A673 (cell line): Measurements from ENCODE around the gene SPATS2. TPM values are rescaled to one million over a fixed set of nuclear protein-coding genes. Genes with fewer than 3 reads are reported as not detected.

Experiments
- BruUV-seq: library from RNA; stranded (reverse); fragments of 400-500 nt; replicated peaks from 2 replicates; lab custom pipeline; 2021; lab: Mats Ljungman, UMichigan
- CTCF ChIA-PET: fragments of 300-600 bp; sonication (Branson Sonifier 250); formaldehyde crosslinking; loops from one replicate; lab custom pipeline; 2022; ENCODE audit warnings: antibody characterized with exemption; lab: Charles Lee
- POLR2A ChIA-PET: fragments of 300-600 bp; sonication (Branson Sonifier 250); formaldehyde crosslinking; loops from one replicate; lab custom pipeline; 2022; ENCODE audit warnings: antibody characterized with exemption; ENCODE audit not compliant: low non-redundant PET; lab: Charles Lee
- DNase-seq: peaks from one replicate; pipeline ENCODE4 v3.0.0-alpha.2; 2015; ENCODE audit warnings: low spot score
- H3K27ac ChIP-seq: fragments of 200-600 bp; sonication (generic); 2 replicates; pipeline ENCODE4 v1.5.1; 2016; ENCODE audit warnings: mixed run types, low read depth, mild to moderate bottlenecking, mixed read lengths, antibody characterized with exemption, low read length; ENCODE audit not compliant: poor library complexity, severe bottlenecking
- H3K27me3 ChIP-seq: fragments of 200-600 bp; sonication (generic); replicated peaks from 2 replicates; pipeline ENCODE4 v1.6.1; 2017; ENCODE audit warnings: mixed run types, low read depth, mild to moderate bottlenecking, mixed read lengths, antibody characterized with exemption, low read length; ENCODE audit not compliant: insufficient read depth, poor library complexity
- H3K36me3 ChIP-seq: fragments of 200-600 bp; sonication (generic); 2 replicates; pipeline ENCODE4 v1.6.1; 2016; ENCODE audit warnings: mixed run types, mild to moderate bottlenecking, mixed read lengths, antibody characterized with exemption, low read length; ENCODE audit not compliant: insufficient read depth, poor library complexity, severe bottlenecking
- H3K4me1 ChIP-seq: fragments of 200-600 bp; sonication (generic); 2 replicates; pipeline ENCODE4 v1.6.1; 2017; ENCODE audit warnings: mixed run types, mild to moderate bottlenecking, mixed read lengths, antibody characterized with exemption, low read length; ENCODE audit not compliant: insufficient read depth, poor library complexity, severe bottlenecking
- H3K4me3 ChIP-seq: fragments of 200-600 bp; sonication (generic); 2 replicates; pipeline ENCODE4 v1.5.1; 2016; ENCODE audit warnings: low read depth, mixed run types, mild to moderate bottlenecking, mixed read lengths, low read length; ENCODE audit not compliant: poor library complexity, severe bottlenecking
- H3K9me3 ChIP-seq: fragments of 200-600 bp; sonication (generic); 2 replicates; pipeline ENCODE4 v1.6.1; 2016; ENCODE audit warnings: mixed run types, low read depth, mild to moderate bottlenecking, mixed read lengths, antibody characterized with exemption, low read length; ENCODE audit not compliant: poor library complexity, severe bottlenecking
- EZH2 ChIP-seq: fragments of 200-600 bp; sonication (generic); IDR thresholded peaks from 2 replicates; pipeline ENCODE4 v1.6.1; 2017; ENCODE audit warnings: borderline replicate concordance, low read depth, mild to moderate bottlenecking, mixed read lengths, antibody characterized with exemption, low read length; ENCODE audit not compliant: poor library complexity, severe bottlenecking
- intact Hi-C: fragments of 100-400 bp; cut with micrococcal nuclease; formaldehyde crosslinking; loops from one replicate; pipeline ENCODE4 v1.10.0; 2022; ENCODE audit not compliant: unreplicated experiment
- total RNA-seq: library from RNA; stranded (reverse); gene quantifications from 2 replicates; pipeline ENCODE4 v1.2.3, GENCODE V29; 2021
- TF ChIP-seq, protein P1 (sequence below): fragments of 300-800, 200-600 bp; sonication (generic); conservative IDR thresholded peaks from 2 replicates; pipeline ENCODE4 v1.5.1; 2017; ENCODE audit warnings: low read depth, mild to moderate bottlenecking, antibody characterized with exemption, low read length, moderate library complexity, mixed read lengths

Gene SPATS2
- total RNA-seq, 1 experiment from 2014 or later, result 82.8 TPM

GRCh38 chr12:49482095-49483051 lies 115.1 kb downstream of the SPATS2 start:
- BruUV-seq, result no TSS peak
- no peaks in the 10 kb centered on the region for H3K9me3 ChIP-seq
- POLR2A ChIA-PET, result no interaction called here

GRCh38 chr12:49483619-49484018 lies 116.4 kb downstream of the SPATS2 start:
- Histone ChIP-seq H3K9me3 (no peaks in the 10 kb centered on the region), H3K4me1 (peaks cover 13% of the 10 kb centered on the region), H3K4me3 (no peak overlapping the region), H3K36me3 (no peaks in the 10 kb centered on the region), H3K27me3 (no peaks in the 10 kb centered on the region), H3K27ac (no peak overlapping the region)
- ChIA-PET CTCF (no interaction called here), POLR2A (no interaction called here)
- no peak for DNase-seq
- intact Hi-C loops, result no loop called here
- no peak for TF ChIP-seq EZH2
- TF ChIP-seq, protein P1, sequence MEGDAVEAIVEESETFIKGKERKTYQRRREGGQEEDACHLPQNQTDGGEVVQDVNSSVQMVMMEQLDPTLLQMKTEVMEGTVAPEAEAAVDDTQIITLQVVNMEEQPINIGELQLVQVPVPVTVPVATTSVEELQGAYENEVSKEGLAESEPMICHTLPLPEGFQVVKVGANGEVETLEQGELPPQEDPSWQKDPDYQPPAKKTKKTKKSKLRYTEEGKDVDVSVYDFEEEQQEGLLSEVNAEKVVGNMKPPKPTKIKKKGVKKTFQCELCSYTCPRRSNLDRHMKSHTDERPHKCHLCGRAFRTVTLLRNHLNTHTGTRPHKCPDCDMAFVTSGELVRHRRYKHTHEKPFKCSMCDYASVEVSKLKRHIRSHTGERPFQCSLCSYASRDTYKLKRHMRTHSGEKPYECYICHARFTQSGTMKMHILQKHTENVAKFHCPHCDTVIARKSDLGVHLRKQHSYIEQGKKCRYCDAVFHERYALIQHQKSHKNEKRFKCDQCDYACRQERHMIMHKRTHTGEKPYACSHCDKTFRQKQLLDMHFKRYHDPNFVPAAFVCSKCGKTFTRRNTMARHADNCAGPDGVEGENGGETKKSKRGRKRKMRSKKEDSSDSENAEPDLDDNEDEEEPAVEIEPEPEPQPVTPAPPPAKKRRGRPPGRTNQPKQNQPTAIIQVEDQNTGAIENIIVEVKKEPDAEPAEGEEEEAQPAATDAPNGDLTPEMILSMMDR, result no peak
- BruUV-seq, result no TSS peak

More at GRCh38 chr12:49482095-49483051, 115.1 kb downstream of the SPATS2 start:
- no peak for DNase-seq
- Histone ChIP-seq H3K27ac (no peak overlapping the region), H3K4me1 (peaks cover 13% of the 10 kb centered on the region), H3K4me3 (no peak overlapping the region), H3K27me3 (no peaks in the 10 kb centered on the region), H3K36me3 (no peaks in the 10 kb centered on the region)
- CTCF ChIA-PET, result no interaction called here
- intact Hi-C loops, result no loop called here
- no peak for TF ChIP-seq EZH2
- TF ChIP-seq, protein P1, result no peak

- H3K27me3 ChIP-seq, result no peaks in the 10 kb centered on the region
- CTCF ChIA-PET, result no interaction called here
- BruUV-seq, result no TSS peak
- no peak for DNase-seq
- no peak overlapping the region for H3K4me3 ChIP-seq
- peaks cover 8% of the 10 kb centered on the region for H3K4me1 ChIP-seq
- intact Hi-C loops, result no loop called here
- POLR2A ChIA-PET, result no interaction called here
- no peaks in the 10 kb centered on the region for H3K9me3 ChIP-seq
- TF ChIP-seq EZH2, result no peak
- TF ChIP-seq, protein P1, result no peak
- H3K27ac ChIP-seq, result no peak overlapping the region
- no peaks in the 10 kb centered on the region for H3K36me3 ChIP-seq
Observed at GRCh38 chr12:49487605-49488004, 120.3 kb downstream of the SPATS2 start.
